HG03575 (cell line): ENCODE measurements around the gene FPGS.

Experiments
- ATAC-seq: cut with Tn5 transposase; IDR thresholded peaks from one replicate; pipeline ENCODE4 v1.9.1; 2021; ENCODE audit not compliant: unreplicated experiment, insufficient number of reproducible peaks, low FRiP score; ENCODE audit errors: extremely low read depth

The FPGS gene

GRCh38 chr9:127785023-127785932, 17.4 kb upstream of the FPGS start:
- no peak for ATAC-seq

- ATAC-seq: no peak
Observed at GRCh38 chr9:127785933-127786772, 16.5 kb upstream of the FPGS start, which contains the start of gene CDK9. Gene CDK9 (plus strand): TSS chr9:127786034. CDS start chr9:127786149, 115 bp downstream.

- ATAC-seq: no peak
Observed at GRCh38 chr9:127786773-127787104, 15.9 kb upstream of the FPGS start.

GRCh38 chr9:127788337-127789011, 14.2 kb upstream of the FPGS start:
- ATAC-seq: no peak

GRCh38 chr9:127789179-127789578, 13.5 kb upstream of the FPGS start:
- no peak for ATAC-seq

GRCh38 chr9:127790094-127790855, 12.4 kb upstream of the FPGS start:
- ATAC-seq: no peak

- no peak for ATAC-seq
Observed at GRCh38 chr9:127791085-127791484, 11.6 kb upstream of the FPGS start.

GRCh38 chr9:127792417-127793031, 10.2 kb upstream of the FPGS start:
- ATAC-seq: no peak

GRCh38 chr9:127793093-127793708, 9.5 kb upstream of the FPGS start:
- ATAC-seq: no peak

GRCh38 chr9:127794001-127794791, 8.5 kb upstream of the FPGS start:
- no peak for ATAC-seq

GRCh38 chr9:127796225-127796813, 6.4 kb upstream of the FPGS start:
- no peak for ATAC-seq

GRCh38 chr9:127796852-127797370, 5.8 kb upstream of the FPGS start:
- ATAC-seq: no peak

- ATAC-seq: no peak
Observed at GRCh38 chr9:127801955-127802575, 617 bp upstream of the FPGS start.

- ATAC-seq: no peak
Observed at GRCh38 chr9:127803507-127804352, 1.0 kb downstream of the FPGS start.

- ATAC-seq: no peak
Observed at GRCh38 chr9:127805620-127806019, 2.9 kb downstream of the FPGS start.
